GM19328 (cell line): ENCODE results near the gene DGUOK.
"Not testable (repeated sequence)": the region's sequence is repeated elsewhere in the genome, so short reads cannot be mapped to it uniquely, and the experiment has no call there.

Experiments
- ATAC-seq: cut with Tn5 transposase; IDR thresholded peaks from one replicate; pipeline ENCODE4 v1.9.1; 2021; ENCODE audit warnings: mild to moderate bottlenecking, moderate library complexity; ENCODE audit not compliant: unreplicated experiment

DGUOK gene

DNA sequence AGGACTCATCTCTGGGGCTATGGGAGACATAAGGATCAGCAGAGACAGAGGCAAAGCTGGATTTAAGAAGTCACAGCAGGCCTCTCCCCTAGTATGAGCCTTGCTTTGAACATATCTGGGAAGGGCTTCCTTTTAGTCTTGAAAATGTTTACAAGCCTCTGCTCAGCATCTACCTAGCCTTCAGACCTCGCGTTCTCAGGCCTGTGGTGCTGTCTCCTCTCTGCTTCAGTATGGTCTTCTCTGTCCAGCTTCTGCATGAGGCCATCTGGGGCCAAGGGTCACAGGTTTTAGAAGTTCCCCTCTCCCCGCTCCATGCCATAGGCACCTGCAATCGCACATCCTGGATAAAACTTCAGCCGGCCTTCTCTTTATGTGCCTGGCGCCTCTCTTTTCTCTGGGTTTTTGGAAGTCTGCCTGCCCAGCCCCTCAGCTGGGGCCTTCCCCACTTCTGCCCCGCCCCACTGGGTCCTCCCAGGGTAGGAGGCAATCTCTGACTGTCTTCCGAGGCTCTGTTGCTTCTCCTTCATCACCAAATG lies 26.8 kb upstream of the DGUOK start:
- no peak for ATAC-seq

GRCh38 chr2:73901143-73901542 lies 25.5 kb upstream of the DGUOK start:
- no peak for ATAC-seq

GRCh38 chr2:73902284-73902683 lies 24.4 kb upstream of the DGUOK start:
- ATAC-seq: no peak

DNA sequence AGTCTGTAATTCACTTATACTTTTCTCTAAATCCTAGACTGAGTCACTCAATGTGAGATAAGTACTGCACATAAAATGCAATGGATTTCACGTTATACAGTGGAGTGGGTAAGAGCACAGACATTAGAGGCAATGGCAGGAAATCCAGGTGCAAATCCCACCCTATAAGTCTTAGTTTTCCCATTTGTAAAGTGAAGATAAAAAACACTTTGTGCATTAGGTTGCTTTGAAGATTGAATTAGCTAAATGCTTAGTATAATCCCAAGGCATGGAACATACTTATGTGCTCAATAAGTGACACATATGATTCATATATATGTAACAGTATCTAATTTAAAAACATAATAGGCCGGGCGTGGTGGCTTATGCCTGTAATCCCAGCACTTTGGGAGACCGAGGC lies 23.4 kb upstream of the DGUOK start:
- no peak for ATAC-seq

DNA sequence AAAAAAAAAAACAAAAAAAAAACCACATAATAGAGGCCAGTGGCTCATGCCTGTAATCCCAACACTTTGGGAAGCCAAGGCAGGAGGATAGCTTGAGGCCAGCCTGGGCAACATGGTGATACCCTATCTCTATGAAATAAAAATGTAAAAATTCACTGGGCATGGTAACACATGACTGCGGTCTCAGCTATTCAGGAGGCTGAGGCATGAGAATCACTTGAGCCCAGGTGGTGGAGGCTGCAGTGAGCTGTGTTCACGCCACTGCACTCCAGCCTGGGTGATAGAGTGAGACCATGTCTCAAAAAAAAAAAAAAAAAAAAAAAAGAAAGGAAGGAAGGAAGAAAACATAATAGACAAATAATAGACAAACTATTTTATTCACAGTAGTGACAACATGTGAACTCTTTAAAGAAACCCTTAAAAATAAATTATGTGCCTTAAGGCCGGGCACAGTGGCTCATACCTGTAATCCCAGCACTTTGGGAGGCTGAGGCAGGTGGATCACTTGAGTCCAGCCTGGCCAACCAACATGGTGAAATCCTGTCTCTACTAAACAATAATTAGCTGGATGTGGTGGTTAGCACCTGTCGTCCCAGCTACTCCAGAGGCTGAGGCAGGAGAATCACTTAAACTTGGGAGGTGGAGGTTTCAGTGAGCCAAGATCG lies 22.6 kb upstream of the DGUOK start:
- ATAC-seq: not testable (repeated sequence)

DNA sequence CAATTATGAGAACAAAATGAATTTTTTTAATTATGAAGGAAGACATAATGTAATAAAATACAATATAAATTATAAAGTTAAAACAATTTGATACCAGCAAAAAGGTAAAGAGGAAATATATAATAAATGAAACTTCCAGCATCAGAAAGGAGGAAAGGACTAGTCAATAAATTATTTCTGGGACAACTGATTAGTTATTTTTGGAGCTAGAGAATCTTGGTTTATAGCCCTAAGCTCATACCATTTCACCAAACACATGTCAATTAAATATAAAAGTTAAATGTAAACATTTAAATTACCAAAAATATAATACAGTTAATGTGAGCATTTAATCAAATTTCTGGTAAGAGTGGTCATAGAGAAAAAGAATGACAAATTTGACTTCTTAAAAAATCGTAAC lies 21.7 kb upstream of the DGUOK start:
- no peak for ATAC-seq

DNA sequence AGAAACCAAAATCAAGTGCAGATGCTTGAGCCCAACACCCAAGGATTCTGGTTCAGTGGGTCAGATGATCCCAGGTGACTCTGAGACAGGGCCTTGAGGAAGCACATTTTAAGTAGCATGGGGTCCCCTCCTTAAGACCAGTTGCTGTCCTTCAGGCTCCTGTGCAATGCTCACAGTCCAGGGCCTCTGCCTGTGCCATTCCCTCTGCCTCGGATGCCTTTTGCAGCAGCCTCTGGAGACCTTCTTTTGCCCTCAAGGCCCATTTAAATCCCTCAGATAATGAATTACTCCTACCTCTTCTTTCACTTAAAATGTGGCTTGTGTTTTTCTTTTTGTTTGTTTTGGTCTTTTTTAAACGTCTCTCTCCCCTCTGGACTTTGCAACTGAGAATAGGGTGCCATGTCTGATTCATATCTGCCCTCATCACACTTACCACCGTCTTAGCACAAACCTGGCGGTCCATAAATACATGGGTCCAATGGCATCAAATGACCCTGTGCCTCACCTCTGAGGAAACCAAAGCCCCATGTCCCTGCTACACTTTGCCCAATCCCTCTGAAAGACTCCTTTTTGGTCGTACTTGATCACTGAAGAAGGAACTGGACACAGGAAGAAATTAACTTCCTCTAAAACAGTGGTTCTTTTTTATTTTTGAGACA lies 19.7 kb upstream of the DGUOK start:
- ATAC-seq: no peak

DNA sequence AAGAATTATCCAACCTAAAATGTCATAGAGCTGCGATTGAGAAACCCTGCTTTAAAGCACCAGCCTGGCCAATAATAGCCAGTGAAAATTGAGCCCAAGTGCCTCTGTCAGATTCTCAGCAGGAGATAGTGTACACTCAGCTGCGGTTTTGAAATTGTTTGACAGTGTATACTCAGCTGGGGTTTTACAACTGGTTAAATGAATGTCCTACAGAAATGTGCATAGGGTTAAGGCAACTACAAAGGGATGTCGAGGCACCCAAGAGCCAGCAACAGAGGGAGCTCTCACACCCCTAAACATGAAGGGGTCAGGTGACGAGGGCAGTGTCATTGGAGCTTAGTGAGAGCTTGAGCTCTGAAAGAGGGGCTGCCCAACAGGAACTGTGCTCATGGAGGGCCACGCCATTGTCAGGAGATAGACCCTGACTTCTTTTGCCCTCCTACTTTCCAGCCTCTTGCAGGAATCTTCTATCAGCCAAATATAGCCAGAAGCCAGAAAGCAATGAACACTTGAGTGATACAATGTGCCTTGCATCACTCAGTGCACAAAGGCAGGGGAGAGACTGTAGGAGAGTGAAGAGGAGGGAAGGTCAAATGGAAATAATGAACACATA lies 18.7 kb upstream of the DGUOK start:
- ATAC-seq: no peak

DNA sequence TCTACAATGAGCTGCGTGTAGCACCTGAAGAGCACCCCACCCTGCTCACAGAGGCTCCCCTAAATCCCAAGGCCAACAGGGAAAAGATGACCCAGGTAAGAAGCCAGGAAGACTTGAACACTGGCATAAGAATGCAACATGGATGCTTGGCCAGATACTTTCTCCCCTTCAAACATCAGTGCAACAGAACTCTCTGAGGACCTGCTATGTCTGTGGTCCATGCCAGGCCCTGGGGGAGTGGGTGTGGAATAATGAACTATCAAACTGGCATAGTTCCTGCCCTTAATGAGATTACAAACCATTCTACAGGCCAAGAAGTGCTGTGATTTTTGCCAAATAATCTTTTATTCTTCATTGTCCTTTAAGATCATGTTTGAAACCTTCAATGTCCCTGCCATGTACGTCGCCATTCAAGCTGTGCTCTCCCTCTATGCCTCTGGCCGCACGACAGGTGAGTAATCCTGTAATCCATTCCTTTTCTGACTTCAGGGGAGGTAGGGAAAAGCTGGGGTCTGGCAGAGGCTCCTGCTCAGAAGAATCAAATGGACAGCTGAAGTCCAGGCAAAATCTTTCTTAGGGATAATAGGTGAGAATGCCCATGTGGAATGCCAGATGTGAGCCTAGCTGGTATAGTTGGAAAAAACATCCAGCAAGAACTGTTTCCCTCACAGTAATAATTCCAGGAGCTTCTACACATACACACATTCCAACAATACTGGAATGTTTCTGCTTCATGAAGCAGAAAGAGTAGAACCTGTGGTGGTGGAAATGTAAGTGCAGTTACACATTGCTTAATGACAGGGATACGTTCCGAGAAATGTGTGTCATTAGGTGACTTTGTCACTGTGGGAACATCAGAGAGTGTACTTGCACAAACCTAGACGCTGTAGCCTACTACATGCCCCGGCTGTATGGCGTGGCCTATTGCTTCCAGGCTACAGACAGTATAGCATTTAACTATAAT lies 17.7 kb upstream of the DGUOK start:
- no peak for ATAC-seq

DNA sequence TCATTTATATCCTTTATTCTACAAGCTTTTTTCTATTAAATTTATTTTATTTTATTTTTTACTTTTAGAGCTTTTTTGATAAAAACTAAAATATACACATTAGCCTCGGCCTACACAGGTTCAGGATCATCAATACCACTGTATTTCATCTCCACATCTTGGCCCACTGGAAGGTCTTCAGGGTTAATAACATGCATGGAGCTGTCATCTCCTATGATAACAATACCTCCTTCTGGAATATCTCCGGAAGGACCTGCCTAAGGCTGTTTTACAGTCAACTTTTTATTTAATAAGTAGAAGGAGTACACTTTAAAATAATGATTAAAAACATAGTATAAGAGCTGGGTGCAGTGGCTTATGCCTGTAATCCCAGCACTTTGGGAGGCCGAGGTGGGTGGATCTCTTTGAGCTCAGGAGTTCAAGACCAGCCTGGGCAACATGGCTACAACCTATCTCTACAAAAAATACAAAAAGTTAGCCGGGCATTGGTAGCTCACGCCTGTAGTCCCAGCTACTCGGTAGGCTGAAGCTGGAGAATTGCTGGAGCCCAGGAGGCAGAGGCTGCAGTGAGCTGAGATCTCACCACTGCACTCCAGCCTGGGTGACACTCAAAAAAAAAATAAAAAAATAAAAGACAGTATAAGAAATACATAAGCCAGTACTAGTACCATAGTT lies 15.7 kb upstream of the DGUOK start:
- no peak for ATAC-seq

DNA sequence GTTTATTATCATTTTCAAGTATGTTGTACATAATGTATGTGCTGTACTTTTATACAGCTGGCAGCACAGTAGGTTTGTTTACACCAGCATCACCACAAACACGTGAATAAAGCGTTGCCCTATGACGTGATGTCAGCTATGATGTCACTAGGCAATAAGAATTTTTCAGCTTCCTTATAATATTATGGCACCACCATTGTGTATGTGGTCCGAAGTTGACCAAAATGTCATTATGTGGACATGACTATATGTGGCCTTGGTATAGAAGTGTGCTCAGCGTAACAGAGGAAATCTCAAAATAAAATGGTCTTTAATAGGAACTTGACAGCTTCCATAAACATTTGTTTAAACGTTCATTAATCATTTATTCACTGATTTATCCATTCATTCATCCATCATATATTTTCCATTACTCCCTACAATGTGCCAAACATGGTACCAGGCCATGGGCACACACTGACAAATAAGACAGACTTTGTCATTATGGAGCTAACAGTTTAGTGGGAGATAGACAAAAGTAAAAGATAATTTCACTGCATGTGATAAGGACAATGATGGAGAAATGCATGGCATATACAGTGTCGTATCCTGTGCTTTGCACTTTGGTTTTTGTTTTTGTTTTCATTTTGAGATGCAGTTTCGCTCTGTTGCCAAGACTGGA lies 15.0 kb upstream of the DGUOK start:
- ATAC-seq: no peak

GRCh38 chr2:73913414-73914054 lies 13.1 kb upstream of the DGUOK start:
- no peak for ATAC-seq

DNA sequence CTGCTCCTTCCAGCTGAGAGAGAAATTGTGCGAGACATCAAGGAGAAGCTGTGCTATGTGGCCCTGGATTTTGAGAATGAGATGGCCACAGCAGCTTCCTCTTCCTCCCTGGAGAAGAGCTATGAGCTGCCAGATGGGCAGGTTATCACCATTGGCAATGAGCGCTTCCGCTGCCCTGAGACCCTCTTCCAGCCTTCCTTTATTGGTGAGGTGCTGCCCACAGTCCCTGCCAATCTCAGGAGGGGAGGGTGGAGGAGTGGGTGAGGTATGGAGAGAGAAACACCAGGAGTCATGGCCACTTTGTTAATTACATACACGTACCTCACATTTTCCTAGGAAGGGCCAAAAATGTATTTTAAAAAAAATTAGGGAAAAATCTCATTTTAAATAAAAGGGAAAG lies 12.0 kb upstream of the DGUOK start:
- no peak for ATAC-seq

DNA sequence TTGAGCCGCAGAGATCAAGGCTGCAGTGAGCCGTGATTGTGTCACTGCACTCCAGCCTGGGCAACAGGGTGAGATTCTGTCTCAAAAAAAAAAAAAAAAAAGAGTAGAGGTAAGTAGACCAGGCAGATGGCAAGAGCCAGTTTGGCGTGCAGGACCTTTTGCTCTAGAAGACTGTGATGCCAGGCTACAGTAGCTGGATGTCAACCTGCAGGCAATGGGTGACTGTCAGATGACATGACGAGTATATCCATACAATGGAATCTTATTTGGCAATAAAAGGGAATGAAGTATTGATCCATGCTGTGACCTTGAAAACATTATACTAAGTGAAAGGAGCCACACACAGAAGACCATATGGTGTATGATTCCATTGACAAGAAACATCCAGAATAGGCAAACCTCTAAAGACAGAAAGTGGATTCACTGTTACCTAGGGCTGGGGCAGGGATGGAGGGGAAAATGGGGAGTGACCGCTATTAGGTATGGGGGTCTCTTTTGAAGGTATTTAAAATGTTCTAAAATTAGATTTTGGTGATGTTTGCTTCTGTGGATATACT lies 11.2 kb upstream of the DGUOK start:
- ATAC-seq: no peak

DNA sequence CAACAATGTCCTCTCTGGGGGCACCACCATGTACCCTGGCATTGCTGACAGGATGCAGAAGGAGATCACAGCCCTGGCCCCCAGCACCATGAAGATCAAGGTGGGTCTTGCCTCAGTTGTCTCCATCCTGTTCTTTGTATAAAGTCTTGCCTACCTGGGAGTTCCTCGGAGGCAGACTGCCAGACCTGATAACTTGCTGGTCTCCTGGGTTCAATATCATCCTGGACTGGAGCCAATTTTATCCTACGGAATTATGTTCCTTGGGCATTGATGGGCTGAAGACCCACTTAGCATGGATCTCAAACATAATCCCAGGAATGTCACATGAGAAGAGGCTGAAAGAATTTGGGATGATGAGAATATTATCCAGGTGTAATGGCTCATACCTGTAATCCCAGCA lies 10.0 kb upstream of the DGUOK start:
- ATAC-seq: no peak

DNA sequence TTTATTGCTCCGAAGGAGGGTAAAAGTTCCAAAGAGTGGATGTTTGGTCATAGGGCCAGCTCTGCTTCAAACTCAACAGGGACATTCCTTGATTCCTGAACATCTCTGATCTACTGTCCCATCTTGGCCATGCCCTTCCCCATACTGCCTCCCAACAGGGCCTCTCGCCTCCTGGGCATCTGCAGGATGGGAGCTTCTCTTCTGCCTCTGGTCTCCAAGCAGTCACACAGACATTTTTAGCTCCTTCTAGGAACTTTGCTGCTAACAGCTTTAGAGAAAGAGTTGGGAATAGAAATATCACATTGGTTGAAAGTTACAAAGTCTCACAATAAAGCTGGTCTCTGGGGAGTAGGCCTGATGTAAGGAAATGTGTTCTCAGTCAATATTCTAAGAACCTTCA lies 9.4 kb upstream of the DGUOK start:
- ATAC-seq: no peak

GRCh38 chr2:73917696-73918207 lies 8.9 kb upstream of the DGUOK start:
- no peak for ATAC-seq

GRCh38 chr2:73918856-73919255 lies 7.8 kb upstream of the DGUOK start:
- no peak for ATAC-seq
